Measurements from ENCODE around the gene ZNF512. TPM values are rescaled to one million over a fixed set of nuclear protein-coding genes. Genes with fewer than 3 reads are reported as not detected.

Gene ZNF512
- total RNA-seq, 1 donor from 2014 or later, result 29.5 TPM

DNA sequence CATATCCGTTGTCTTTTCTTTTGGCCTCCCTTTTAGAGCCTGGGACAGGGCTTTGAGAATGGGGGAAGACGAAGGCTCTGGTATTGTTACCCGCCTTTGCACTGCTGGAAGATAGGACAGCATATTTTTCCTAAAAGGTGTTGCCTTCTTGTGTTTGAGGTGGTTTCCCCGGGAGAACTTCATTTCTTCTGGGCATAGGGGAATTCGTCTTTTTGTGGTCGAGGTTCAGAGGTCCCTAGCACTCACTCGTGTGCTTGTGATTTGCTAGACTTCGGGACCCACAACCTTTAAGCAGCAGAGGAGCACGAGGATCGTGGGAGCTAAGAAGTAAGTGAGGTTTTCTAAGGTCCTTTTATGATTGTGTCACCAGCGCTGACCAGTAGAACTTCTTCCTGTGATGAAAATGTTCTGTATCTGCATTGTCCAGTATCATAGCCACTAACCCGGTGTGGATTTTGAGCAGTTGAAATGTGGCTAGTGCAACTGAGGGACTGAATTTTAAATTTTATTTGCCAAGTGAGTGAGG lies 611 bp downstream of the ZNF512 start:
- no peak for DNase-seq (ENCODE audit: low spot score)
- H3K4me3 Mint-ChIP-seq (ENCODE audit: unreplicated experiment), result peak overlapping the region; percentile 91
- H3K36me3 Mint-ChIP-seq (ENCODE audit: low read depth), result peaks cover 8% of the 10 kb centered on the region
- H3K9me3 Mint-ChIP-seq (ENCODE audit: low read depth), result peaks cover 26% of the 10 kb centered on the region
- H3K27ac Mint-ChIP-seq (ENCODE audit: unreplicated experiment), result peak overlapping the region; percentile 92
- TF ChIP-seq, protein P1, sequence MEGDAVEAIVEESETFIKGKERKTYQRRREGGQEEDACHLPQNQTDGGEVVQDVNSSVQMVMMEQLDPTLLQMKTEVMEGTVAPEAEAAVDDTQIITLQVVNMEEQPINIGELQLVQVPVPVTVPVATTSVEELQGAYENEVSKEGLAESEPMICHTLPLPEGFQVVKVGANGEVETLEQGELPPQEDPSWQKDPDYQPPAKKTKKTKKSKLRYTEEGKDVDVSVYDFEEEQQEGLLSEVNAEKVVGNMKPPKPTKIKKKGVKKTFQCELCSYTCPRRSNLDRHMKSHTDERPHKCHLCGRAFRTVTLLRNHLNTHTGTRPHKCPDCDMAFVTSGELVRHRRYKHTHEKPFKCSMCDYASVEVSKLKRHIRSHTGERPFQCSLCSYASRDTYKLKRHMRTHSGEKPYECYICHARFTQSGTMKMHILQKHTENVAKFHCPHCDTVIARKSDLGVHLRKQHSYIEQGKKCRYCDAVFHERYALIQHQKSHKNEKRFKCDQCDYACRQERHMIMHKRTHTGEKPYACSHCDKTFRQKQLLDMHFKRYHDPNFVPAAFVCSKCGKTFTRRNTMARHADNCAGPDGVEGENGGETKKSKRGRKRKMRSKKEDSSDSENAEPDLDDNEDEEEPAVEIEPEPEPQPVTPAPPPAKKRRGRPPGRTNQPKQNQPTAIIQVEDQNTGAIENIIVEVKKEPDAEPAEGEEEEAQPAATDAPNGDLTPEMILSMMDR (IDR thresholded peaks at IDR 0.05), result no peak
- no peaks in the 10 kb centered on the region for H3K27me3 Mint-ChIP-seq (ENCODE audit: low read depth)
- peaks cover 48% of the 10 kb centered on the region for H3K4me1 Mint-ChIP-seq (ENCODE audit: low read depth)

DNA sequence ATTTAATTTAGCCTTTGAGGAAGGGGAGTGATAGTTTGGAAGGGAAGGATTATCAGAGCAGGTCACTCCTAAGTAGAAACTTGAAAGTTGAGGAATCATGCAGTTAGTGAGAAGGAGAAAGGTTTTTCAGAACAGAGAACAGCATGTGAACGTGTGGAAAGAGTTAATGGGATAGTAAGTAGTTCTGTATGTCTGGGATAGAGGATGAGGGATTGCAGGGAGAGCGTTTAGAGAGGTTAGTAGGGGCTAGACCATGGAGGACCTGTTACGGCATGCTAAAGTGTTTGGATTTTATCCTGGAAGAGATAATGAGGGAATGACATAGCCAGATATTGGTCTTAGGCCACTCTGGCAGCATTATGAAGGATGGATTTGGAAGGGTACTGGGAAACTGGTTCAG lies 1.8 kb downstream of the ZNF512 start:
- DNase-seq (ENCODE audit: low spot score), result no peak
- Mint-ChIP-seq H3K9me3 (ENCODE audit: low read depth) (peaks cover 18% of the 10 kb centered on the region), H3K4me3 (ENCODE audit: unreplicated experiment) (peak overlapping the region; percentile 91), H3K36me3 (ENCODE audit: low read depth) (peaks cover 3% of the 10 kb centered on the region), H3K27ac (ENCODE audit: unreplicated experiment) (no peak overlapping the region), H3K27me3 (ENCODE audit: low read depth) (no peaks in the 10 kb centered on the region), H3K4me1 (ENCODE audit: low read depth) (peaks cover 54% of the 10 kb centered on the region)
- TF ChIP-seq, protein P1 (IDR thresholded peaks at IDR 0.05), result no peak

DNA sequence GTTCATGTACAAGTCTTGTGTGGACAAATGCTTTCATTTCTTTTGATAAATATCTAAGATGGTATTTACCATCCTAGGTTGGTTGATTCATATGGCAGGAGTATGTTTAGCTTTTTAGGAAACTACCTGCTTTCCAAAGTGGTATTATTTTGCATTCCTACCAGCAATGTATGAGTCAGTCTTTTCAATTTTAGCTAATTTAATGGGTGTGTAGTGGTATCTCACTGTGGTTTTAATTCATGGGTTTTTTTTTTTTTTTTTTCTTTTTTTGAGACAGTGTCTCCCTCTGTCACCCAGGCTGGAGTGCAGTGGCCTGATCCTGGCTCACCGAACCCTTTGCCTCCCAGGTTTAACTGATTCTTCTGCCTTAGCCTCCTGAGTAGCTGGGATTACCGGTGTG lies 4.2 kb downstream of the ZNF512 start:
- no peak for DNase-seq (ENCODE audit: low spot score)
- Mint-ChIP-seq H3K27ac (ENCODE audit: unreplicated experiment) (no peak overlapping the region), H3K9me3 (ENCODE audit: low read depth) (peaks cover 14% of the 10 kb centered on the region), H3K4me1 (ENCODE audit: low read depth) (peaks cover 61% of the 10 kb centered on the region), H3K27me3 (ENCODE audit: low read depth) (no peaks in the 10 kb centered on the region), H3K4me3 (ENCODE audit: unreplicated experiment) (no peak overlapping the region), H3K36me3 (ENCODE audit: low read depth) (peaks cover 6% of the 10 kb centered on the region)
- TF ChIP-seq, protein P1 (IDR thresholded peaks at IDR 0.05), result no peak

DNA sequence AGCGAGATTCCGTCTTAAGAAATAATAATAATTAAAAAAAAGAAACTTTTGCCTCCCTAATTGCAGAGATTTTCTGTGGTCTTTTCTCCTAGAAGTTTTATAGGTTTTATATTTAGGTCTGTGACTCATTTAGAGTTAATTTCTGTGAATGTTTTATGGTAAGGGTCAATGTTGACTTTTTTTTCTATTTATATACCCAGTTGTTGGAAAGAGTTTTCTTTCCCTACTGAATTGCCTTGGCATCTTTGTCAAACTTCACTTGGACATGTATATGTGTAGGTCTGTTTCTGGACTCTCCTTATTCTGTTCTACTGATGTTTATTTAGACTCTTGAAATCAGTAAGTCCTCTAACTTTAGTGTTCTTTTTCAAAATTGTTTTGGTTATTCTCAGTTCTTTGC lies 5.5 kb downstream of the ZNF512 start:
- no peak for DNase-seq (ENCODE audit: low spot score)
- Mint-ChIP-seq H3K9me3 (ENCODE audit: low read depth) (peaks cover 14% of the 10 kb centered on the region), H3K4me3 (ENCODE audit: unreplicated experiment) (no peak overlapping the region), H3K4me1 (ENCODE audit: low read depth) (peaks cover 53% of the 10 kb centered on the region), H3K27me3 (ENCODE audit: low read depth) (no peaks in the 10 kb centered on the region), H3K27ac (ENCODE audit: unreplicated experiment) (peak overlapping the region; percentile 84), H3K36me3 (ENCODE audit: low read depth) (peaks cover 5% of the 10 kb centered on the region)
- TF ChIP-seq, protein P1 (IDR thresholded peaks at IDR 0.05), result no peak

DNA sequence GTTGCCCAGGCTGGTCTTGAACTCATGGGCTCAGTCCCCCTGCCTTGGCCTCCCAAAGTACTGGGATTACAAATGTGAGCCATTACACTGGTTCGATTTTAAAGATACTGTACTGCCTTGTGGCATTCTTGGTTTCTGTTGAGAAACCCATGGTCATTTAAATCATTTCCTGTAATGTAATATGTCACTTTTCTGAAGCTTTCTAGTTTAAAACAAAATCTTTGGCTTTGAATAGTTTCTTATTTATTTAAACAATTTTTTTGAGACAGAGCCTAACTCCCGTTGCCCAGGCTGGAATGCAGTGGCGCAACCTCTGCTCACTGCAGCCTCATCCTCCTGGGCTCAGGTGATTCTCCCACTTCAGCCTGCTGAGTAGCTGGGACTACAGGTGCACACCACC lies 8.9 kb downstream of the ZNF512 start:
- Mint-ChIP-seq H3K9me3 (ENCODE audit: low read depth) (peaks cover 21% of the 10 kb centered on the region), H3K4me3 (ENCODE audit: unreplicated experiment) (no peak overlapping the region), H3K27me3 (ENCODE audit: low read depth) (no peaks in the 10 kb centered on the region), H3K27ac (ENCODE audit: unreplicated experiment) (peak overlapping the region; percentile 74), H3K4me1 (ENCODE audit: low read depth) (peaks cover 27% of the 10 kb centered on the region), H3K36me3 (ENCODE audit: low read depth) (peaks cover 14% of the 10 kb centered on the region)
- DNase-seq (ENCODE audit: low spot score), result no peak
- TF ChIP-seq, protein P1 (IDR thresholded peaks at IDR 0.05), result no peak

All from chondrocyte (in vitro differentiated cells).